GM23248 (cell line): ENCODE results near the gene MYO5A.

Experiments used
- EZH2 ChIP-seq: fragments of 200-600 bp; sonication (generic); IDR thresholded peaks from 2 replicates; pipeline ENCODE4 v1.6.1; 2018; ENCODE audit warnings: antibody characterized with exemption, mild to moderate bottlenecking; ENCODE audit not compliant: insufficient read depth, poor library complexity, severe bottlenecking
- EZH2phosphoT487 ChIP-seq: fragments of 200-600 bp; sonication (generic); IDR thresholded peaks from 2 replicates; pipeline ENCODE4 v1.6.1; 2018; ENCODE audit warnings: antibody characterized with exemption, moderate library complexity, mild to moderate bottlenecking, low read depth; ENCODE audit not compliant: insufficient read depth

DNA sequence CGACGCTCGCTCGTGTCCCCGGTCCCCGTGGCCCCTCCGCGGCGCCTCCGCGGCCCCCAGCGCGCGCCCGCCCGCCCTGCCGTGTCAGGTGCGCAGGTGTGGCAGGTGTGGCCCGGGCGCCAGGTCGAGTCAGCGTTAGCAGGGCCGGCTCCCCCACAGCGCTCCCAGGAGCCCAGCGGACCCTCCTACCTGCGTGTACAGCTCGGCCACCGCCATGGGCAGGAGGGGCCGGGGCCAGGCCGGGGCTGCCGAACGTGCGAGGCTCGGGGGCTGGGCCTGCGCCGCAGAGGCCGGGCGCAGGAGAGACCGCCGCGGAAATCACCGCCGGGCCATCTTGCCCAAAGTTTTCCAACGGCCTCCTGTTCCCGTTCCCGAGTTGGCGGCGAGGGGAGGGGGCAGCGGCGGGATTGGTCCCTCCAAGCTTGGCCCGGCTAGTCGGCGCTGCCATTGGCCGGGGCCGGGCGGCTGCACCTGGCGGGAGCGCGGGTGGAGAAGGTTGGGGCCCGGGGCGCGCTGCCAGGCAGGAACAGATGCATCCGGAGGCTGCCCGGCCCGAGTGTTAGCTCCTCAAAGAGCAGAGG lies 233.2 kb downstream of the MYO5A start, which contains the start of gene MYO5C:
- TF ChIP-seq EZH2 (no peak), EZH2phosphoT487 (no peak)
